HG02610 (cell line): ENCODE results near the gene POFUT2.

Source experiments
- ATAC-seq: cut with Tn5 transposase; IDR thresholded peaks from one replicate; pipeline ENCODE4 v1.9.1; 2021; ENCODE audit warnings: mild to moderate bottlenecking, moderate library complexity; ENCODE audit not compliant: unreplicated experiment

Gene POFUT2

DNA sequence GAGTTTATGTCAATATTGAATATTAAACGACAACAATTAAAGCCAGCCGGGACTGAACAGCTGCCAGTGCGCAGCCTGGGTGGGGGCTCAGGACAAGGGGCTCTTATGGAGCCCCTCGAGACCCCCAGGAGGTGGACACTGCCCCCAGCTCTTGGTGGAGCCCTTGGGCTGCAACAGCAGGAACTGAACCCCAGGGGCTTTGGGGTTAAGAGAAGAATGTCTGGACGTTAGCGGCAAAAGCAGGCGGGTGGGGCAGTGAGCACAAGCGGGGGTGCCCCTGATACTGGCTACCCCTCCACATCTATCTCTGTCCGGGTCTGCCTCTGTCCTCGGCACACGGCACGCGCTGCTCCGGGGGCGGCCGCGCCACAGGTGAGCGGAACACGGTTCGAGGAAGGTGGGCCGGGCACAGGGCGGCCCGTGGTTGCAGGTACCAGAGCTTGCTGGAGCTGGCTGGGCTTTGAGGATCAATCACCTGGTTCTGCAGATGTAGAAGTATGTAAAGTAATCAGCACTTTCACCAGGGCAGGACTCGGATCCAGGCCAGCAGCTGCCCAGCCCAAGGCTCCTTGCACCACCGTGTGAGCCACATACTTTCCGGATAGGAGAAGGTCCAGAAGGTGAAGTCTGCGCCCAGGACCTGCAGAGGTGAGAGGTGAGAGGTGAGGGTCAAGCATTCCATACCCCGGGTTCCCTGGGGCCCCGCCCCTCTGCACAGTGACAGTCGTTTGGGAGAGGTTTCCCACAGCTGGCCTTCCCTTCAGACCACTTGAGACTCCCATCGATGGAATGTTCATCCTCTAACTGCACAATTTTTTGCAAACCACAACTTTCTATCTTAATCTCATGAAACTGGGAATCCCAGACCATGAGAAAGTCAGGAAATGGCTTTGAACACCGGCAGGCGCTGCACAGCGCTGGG, 12.4 kb upstream of the POFUT2 start:
- no peak for ATAC-seq

DNA sequence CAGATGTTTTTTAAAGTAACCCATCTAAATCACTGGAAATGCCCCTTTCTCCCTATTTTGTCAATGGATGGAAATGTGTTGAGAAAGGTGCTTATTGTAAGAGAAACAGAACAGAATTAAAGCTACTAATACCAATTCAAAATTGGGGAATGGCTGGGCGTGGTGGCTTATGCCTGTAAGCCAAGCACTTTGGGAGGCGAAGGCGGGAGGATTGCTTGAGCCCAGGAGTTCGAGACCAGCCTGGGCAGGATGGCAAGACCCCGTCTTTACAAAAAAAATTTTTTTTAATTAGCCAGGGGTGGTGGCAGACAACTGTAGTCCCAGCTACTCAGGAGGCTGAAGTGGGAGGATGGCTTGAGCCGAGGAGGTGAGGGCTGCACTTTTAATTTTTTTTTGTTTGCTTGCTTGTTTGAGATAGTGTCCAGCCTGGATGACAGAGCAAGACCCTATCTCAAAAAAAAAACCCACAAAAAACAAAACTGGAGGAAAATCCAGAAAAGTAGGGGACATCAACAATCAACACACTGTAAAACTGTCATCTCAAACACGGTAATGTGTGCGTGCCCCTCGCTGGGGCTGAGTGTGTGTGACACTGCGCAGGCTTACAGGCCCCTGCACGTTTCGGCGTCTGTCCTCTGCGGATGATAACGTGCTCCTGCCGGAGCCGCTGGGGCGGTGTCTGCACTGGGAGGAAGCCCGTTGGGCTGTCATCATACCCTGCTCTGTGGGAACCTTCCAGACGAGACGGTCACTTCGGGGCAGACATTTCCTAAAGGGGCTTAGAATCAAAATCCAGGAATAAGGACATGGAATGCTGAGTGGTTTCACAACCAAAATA, 11.6 kb upstream of the POFUT2 start:
- ATAC-seq = no peak

DNA sequence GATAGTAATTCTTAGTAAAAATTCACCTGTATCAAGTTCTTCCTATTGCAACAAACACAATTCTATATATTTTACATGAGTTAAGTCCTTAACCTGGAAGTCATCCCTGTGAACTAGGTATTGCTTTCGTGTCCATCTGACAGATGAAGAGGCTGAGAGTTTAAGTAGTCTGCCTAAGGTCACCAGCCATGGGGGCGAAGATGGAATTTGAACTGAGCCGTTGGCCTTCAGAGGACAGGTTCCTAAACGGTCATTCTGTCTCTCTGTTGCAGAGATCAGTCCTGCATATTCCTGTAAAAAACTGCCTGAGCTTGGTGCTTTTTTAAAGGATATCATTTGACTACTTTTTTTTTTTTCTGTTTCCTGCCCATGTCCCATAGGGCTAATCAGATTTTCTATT, 10.2 kb upstream of the POFUT2 start:
- ATAC-seq = no peak

DNA sequence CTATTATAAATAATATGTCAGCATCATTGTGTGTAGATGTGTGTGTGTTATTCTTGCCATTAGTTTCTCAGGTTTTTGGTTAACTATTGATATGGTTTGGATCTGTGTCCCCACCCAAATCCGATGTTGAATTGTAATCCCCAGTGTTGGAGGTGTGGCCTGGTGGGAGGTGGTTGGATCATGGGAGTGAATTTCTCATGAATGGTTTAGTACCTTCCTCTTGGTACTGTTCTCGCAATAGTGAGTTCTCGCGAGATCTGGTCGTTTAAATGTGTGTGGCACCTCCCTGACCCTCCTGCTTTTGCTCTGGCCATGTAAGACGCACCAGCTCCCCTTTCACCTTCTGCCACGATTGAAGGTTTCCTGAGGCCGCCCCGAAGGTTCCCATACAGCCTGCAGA, 9.6 kb upstream of the POFUT2 start:
- no peak for ATAC-seq

DNA sequence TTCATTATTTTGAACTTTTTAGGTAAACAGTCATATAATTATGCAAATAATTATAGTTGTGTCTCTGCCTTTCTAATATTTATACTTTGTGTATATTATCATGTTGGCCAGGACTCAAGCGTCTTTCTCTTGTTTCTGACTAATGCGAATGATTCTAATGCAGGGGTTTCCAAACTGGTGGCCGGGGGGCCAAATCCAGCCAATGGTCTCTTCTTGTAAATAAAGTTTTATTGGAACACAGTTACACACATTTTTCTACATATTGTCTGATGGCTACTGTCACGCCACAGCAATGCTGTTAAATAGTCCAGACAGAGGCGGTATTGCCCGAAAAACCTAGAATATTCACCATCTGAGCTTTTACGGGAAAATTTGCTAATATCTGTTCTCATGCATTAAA, 8.9 kb upstream of the POFUT2 start:
- no peak for ATAC-seq

DNA sequence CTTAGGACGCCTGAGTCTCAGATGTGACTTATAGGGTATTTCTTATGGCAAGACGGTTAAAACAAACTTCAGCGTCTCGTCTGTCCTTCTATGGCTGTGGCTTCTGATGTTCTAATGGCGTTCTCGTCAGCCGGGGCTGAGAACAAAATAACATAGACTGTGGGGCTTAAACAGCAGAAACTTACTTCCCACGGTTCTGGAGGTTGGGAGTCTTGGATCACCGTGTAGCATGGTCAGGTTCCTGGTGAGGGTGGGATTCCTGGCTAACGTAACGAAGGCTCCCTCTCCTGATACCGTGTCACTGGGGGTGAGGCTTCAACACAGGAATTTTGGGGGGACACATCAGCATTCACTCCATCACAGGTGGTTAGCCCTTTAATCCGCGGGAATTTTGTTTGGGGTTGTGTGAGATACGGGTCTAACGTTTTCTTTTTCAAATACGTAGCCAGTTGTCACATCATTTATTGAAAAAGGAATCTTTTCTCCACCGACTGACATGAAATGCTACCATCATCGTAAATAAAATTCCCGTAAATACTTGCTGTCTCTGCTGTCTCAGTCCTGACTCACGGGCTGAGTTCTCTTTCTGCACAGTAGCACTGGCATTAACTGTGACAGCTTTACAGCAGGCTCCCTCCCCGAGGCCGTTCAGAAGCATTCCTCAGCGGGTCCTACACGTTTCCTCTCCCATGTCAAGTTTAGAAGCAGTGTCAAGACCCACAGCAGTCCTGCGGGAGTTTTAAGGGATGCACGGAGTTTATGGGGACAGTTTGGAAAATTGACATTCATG, 8.1 kb upstream of the POFUT2 start:
- ATAC-seq = no peak

DNA sequence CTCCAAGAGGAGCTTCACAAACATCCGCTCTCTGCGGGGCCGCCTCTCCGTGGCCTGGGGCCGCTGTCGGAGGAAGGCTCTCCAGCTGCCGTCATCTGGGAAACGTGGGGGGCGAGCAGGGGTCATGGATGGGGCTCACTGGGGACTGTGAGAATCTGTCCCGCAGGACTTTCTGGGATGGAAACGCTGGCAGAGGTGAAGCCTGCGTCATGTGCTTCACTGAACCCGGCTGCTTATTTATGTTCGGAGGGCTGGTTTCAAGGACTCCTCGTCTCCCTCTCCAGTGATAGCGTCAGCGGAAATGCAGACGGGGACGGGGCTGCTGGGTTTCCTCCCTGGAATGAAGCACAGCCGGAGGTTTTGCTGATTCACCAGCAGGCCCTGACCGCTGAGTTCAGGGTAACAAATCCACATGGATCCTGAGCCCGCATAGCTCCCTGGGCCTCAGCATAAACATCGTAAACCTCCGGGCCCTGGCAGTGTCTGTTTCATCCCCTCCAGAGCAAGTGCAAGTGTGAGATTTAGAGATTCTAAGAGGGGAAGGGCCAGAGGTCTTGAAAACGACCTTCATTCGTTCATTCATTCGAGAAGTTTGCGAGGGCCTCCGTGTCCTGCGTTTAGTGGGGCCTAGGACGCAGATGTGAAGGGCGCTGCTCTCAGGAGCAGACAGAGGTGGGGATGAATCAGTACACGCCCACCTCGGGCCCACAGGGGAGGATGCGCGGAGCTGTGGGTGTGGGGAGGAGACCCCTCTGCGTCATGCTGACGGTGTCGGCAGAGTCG, 7.0 kb upstream of the POFUT2 start:
- no peak for ATAC-seq

DNA sequence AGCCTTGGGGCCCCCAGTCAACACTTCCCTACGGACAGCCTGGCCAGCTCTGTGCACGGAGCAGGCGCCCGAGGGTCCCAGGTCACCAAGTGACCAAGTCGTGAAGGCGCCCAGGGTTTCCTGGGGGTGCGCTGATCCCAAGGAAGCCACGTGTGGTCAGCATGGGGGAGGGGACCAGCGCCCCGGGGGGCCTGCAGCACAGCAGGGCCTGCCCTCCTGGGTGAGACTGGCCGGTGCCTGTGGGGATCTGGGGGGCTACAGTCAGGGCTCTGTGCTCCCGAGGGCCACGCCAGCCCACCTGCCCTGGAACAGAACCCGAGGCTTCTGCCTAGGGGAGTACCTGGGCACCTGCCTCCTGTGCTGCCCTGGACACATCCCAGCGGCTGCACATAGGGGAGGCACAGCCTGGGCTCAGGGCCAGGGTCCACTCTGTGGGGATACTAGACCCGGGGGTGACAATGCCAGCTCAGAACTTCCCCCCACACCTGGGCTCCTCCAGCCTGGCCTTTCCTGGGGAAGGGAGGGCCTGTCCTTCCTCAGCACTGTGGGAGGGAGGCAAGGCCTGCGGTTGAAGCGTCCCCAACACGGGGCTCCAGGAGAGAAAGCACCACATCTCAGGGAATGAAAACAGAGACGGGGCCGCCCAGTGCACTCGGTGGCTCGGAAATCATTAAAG, 6.2 kb upstream of the POFUT2 start:
- no peak for ATAC-seq

DNA sequence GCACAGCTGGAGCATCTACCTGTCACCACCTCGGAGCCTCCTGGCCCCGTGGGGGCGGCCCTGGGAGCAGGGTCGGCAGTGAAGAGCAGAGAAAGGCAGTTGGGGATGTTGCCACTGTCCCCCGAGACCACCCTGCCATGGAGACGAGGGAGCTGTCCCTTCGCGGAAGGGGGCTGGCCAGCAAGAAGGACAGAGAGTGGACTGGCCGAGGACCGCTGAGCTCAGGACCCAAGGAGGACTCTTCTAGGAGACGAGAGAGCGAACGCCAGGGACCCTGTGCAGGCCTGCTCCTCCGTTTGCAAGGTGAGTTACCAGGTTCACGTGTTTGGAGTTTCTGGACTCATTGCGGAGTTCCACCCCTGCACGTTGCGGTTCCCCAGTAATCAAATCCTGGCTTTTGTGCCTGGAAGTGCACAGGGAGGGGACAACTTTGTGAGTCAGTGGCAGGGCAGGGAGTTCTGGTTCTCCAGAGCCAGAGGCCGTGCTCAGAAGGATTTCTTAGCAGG, 5.6 kb upstream of the POFUT2 start:
- no peak for ATAC-seq

DNA sequence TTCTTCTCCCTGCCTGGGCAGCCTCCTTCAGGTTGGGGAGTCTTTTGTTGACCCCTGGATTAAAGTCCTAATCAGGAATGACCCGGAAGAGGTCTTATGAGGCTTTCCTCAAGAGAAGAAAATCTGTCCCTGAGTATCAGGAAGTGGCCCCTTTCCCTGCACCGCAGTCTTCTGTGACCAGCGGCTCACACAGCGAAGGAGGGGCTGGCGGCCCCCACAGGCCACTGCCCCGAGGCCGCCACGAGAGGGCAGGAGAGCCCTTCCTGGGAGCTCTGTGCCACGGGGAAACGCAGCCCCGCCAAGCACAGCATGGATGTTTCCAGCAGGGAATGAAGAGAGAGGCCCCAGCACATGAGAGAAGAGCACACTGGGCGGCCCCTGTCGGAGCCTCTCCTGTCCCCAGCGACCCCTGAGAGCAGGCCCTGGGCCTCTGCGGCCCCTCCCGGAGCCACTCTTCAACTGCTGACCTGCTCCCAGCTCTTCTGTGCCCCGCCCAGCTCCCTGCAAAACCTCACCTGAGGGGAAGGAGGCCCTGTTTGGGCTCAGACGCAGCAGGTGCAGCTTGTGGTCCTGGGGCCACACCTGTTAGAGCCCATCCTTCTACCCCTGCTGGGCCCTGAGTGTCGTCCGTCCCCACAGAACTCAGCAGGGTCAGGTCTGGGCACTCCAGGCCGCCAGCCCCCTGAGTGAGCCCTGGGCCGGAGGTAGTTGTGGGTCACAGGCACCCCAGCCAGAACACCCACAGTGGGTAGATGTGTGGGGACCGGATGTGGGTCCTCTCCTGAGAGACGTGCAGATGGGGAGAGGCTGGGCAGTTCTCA, 4.9 kb upstream of the POFUT2 start:
- no peak for ATAC-seq

DNA sequence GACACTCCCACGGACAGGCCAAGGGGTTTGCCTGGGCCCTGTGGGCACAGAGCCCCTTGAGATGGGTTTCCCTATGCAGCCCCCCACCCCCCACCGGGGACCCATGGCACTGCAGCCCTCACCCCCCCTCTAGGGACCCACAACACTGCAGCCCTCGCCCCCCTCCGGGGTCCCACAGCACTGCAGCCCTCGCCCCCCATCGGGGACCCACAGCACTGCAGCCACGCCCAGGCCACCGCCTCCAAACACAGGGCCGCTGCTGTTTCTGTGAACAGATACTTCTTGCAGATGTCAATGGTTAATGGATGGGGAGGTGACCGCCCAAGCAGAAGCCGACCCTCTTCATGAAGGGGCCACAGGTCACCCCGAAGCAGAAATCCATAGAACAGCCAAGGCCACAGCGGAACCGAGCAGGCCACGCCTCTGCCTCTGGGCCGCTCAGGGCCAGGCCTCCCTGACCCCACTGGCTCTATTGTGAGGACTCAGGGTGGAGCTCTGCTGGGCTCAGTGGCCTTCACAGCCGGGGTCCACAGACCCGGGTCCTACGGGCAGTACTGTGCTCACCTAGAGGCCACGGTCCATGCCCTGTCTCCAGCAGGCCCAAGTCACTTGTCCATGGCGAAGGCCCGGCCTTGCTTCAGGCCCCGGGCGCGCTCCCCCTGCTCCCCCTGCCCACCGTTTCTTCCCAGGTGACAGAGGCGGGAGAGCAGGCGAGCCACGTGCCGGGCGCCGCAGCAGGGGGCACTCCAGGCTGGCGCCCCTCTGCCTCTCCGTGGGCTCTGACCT, 4.1 kb upstream of the POFUT2 start:
- no peak for ATAC-seq

DNA sequence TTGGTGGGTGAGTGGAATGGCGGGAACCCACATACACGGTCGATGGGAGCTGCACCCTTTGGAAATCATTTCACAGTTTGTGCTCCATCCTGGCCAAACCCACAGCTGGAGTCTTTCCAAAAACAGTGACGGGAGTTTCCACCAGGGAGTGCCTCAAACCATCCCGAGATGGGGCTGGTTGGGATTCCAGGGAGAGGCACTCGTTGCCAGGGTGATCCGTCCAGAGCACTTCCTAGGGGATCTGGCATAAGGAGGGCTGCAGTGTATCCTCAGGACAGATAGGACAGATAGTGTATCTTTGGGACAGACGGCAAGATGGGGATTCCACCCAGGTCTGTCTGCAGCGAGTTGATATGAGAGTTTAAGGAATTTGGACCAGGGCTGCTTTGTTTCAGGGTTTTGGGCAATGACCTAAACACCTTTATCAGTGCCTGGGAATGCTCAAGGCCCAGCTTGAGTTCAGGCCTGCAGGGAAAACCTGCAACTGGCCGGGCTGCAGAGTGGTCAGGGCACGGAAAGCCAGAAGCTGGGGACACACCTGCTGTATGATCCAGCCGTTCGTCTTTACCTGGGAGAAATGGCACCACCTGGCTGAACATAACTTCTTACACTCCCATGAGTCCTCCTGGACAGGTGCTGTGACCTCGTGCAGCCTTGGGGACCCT, 3.4 kb upstream of the POFUT2 start:
- ATAC-seq = no peak

DNA sequence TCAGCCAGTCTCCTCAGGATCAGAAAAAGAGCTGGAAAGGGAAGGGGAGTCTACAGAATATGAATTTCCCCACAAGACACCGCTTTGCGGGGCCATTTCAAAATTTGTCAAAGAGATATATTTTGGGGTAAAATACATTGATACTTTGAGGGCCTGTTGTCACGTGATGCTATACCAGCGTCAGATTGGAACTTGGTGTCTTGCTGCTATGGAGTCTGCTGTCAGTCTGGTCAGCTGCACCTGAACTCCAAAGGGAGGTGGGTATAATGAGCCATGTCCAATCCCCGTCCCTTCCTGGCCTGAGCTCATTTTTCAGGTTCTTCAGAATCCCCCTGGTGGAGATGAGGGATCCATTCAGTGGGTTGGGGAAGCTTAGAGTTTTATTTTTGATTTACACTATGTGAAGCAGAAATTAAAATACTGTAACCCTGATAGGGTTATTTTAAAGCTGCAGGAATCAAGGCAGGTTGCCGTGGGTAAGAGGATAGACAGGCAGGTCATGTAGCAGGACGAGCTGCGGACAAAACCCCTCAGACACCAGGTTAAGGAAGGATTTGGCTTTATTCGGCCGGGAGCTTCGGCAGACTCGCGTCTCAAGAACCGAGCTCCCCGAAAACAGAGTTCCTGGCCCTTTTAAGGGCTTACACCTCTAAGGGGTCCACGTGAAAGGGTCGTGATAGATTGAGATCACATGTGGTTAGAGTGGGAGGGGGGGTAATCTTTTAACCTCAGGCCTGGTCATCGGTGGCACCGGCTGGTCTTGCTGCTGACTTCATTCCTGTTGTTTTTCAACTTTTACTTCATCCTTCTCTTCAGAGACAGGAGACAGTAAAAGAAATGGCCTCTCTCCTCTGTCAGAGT, 2.2 kb upstream of the POFUT2 start:
- ATAC-seq = no peak

DNA sequence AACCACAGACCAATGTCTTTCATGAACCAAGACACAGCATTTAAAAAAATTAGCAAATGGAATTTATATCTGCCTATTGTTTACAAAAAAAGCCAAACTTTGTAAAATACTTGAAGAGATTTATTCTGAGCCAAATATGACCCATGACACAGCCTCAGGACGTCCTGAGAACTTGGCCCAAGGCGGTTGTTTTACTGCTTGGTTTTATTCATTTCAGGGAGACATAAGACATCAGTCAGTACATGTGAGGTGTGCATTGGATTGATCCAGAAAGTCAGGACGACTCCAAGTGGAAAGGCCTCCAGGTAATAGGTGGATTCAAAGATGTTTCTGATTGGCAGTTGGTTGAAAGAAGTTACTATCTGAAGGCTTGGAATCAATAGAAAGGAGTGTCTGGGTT, 1.4 kb upstream of the POFUT2 start:
- no peak for ATAC-seq

DNA sequence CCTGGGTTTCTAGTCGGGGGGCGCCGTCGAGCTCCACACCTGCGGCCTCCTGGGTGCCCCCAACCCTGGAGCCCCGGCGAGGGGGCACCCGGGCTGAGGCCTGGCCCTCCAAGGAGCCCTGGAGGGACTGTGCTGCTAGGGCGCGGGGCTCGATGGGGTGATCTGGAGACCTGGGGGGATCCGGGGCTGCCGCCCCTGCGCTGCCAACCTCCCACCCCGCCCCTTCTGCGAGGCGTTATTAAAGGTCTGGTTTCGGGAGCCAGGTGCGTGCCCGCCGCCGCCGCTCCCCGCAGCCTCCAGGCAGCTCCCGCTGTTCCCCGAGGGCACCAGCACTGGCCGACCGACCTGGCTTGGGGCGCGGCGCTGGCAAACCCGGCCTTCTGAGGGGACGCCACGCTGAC, 746 bp upstream of the POFUT2 start:
- no peak for ATAC-seq

DNA sequence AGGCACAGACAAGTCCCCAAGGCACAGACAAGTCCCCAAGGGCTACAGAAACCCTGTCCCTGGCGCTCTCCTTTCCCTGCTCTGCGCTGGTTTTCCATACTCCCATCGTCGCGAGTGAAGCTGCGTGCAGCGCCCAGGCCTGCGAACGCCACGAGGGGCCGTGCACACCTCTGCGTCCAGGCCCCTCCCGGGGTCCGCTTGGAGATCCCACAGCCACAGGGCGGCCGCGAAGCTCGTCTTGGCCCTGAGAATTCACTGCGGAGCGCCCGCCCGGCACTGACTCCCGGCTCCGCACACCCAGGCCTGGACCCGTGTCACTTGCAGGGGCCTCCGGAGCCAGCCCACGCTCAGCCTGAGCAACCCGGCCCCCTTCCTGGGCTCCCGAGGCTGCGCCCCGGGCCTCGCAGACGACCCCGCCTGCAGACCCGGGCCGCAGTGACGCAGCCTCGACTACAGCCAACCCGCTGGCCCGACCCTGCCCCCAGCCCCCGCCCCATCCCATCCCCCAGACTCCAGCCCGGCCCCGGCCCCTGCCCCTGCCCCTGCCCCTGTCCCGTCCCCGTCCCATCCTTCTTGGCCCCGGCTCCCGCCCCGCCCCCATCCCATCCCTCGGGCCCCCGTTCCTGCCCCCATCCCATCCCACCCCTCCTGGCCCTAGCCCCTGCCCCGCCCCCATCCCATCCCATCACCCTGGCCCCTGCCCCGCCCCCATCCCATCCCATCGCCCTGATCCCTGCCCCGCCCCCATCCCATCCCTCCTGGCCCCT, 841 bp downstream of the POFUT2 start:
- no peak for ATAC-seq
